Loucy (cell line): Measurements from ENCODE around the gene GRIA3.

Experiments
- CTCF ChIP-seq: fragments of 200-600 bp; sonication (generic); conservative IDR thresholded peaks from 2 replicates; pipeline ENCODE4 v1.5.1; 2014; ENCODE audit warnings: mild to moderate bottlenecking, antibody characterized with exemption, low read length
- EZH2phosphoT487 ChIP-seq: fragments of 200-600 bp; IDR thresholded peaks from 2 replicates; pipeline ENCODE4 v1.6.1; 2018; ENCODE audit warnings: antibody characterized with exemption, mild to moderate bottlenecking, moderate library complexity, borderline replicate concordance

- no peak for TF ChIP-seq CTCF
- no peak for TF ChIP-seq EZH2phosphoT487
Measured at GRCh38 chrX:123230798-123231197, 46.7 kb downstream of the GRIA3 start.
